NCI-H1048 (cell line): ENCODE results near the gene ARHGAP6.
A peak's percentile ranks its signal among the peaks of the same experiment; 100 is the strongest.

Source experiments
- DNase-seq: peaks from one replicate; lab custom pipeline; 2025; lab: John Stamatoyannopoulos, UW

The ARHGAP6 gene

GRCh38 chrX:11575332-11575731 is 90.4 kb downstream of the ARHGAP6 start:
- DNase-seq = no peak

GRCh38 chrX:11567528-11568220 is 98.0 kb downstream of the ARHGAP6 start:
- no peak for DNase-seq

DNA sequence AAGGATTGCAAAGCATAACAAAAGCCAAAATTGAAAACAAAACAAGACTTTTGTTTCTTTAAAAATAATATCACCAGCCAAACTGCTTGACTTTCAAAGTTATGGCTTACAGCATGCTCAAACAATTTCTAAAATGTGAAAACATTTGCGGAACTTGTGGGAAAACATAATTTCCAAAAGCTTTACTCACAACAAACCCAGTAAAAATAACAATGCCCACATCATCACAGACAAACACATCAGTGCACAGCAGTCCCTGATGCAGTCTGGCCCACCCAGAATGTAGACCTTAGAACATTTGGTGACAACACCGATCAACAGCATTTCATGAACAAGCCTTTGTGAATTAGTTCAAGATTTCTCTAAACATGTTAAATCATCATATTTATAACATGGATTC is 98.9 kb downstream of the ARHGAP6 start:
- DNase-seq = no peak

DNA sequence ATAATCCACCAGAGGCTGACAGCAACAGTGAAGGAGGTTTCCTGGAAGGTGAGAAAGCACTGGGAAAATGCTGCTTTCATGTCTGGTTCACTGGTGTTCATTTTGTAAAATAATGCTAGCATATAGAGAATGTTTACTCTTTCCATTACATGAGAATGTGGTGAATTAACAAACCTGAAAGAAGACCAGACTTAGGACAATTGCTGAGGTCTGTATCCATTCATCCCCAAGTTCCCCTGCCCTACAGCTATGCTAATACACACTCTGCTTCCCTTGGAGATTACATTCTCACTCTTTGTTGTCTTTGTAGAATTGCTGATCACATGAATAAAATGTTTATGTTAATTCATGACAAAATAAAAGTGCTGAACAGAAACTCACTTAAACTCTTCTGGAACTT is 99.5 kb downstream of the ARHGAP6 start:
- no peak for DNase-seq

GRCh38 chrX:11564546-11564945 is 101.2 kb downstream of the ARHGAP6 start:
- no peak for DNase-seq

DNA sequence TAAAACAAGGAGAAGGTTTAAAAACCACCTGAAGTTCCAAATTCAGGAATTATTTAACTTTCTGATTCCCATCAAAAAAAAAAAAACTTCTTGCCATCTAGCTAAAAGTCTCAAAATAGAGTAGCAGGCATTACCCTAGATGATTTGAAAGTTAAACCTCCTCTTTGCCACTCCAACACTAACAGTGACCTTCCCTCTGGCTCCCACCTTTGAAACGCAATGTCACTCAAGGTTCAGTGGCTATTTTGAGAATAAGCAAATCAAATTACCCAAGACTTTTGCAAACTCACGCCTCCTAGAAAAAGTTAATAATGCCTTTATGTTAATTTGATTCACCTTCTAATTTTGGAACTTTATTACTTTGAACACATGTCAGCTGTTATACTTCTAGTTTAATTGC is 103.2 kb downstream of the ARHGAP6 start:
- DNase-seq = no peak

DNA sequence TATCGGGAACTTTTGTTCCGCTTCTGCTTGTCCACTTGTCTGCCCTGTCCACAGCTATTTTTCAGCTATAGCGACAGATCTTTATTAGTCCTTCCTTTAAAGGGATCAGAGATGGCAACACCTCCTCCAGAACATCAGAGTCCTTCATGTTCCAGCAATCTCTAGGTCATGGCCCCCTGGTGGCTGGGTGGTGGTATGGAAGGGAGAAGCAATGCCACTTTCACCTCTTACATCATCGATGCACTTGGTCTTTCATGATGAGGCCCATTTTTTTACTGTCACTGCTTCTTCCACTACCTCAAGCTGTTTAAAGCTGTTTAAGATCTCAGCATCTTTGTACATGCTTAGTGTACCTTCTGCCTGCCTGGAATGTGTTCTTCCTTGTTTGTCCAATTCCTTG is 106.7 kb downstream of the ARHGAP6 start:
- DNase-seq = no peak

- no peak for DNase-seq
Observed at GRCh38 chrX:11557120-11557519, 108.6 kb downstream of the ARHGAP6 start.

- DNase-seq = no peak
Observed at GRCh38 chrX:11555759-11556158, 110.0 kb downstream of the ARHGAP6 start.

DNA sequence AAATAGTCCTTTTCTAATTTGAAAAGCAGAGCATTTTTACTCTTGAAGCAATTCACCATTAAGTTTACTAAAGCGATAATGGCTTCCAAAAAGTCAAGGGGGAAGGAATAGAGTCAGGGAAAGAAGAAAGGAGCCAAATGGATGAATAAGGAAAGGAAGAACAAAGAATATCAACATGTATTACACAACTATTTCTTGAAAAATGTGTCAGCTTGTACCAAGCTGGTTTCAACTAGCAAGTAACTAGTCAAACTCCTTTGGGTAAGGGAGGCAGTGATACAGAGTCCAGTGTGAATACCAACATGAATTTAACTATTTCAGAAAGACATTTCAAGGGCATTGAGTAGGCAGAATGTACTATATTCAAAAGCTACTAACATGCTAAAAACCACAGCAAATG is 112.1 kb downstream of the ARHGAP6 start:
- no peak for DNase-seq

DNA sequence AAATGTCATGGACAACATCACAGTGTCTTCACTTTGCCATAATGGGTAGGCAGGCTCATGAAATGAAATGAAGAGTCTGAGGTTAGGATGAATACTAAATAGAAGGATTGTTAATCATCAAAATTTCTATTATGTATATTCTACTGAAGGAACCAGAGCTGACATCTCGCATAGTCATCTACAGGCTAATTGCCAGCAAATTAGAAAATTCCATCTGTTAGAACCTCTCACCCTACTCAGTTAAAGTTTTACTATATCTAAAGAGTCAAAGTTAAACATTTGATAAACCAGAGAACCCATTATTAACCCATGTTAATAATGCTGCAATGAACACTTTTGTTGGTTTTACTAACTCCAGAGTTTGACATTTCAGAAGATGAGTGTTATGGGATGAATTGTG is 114.6 kb downstream of the ARHGAP6 start:
- DNase-seq = no peak

DNA sequence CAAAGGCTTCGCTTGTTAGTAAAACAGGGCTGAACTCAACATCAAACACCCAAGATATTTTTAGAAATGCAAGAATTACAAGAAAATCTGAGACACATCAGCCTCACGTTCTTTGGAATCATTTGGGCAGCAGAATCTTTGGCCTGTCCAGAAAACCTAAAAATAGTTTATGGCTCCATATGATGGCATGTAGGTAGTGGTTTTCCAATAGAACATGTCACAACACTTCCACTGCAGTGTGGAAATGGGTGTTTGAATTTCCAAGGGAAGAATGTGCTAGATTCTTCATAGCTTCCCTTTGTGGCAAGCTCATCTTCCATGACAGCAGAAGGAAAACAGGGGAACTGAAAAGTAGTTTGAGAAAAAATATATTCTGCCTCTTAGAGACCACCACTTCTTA is 118.8 kb downstream of the ARHGAP6 start:
- no peak for DNase-seq

- no peak for DNase-seq
Observed at GRCh38 chrX:11543249-11543648, 122.5 kb downstream of the ARHGAP6 start.

DNA sequence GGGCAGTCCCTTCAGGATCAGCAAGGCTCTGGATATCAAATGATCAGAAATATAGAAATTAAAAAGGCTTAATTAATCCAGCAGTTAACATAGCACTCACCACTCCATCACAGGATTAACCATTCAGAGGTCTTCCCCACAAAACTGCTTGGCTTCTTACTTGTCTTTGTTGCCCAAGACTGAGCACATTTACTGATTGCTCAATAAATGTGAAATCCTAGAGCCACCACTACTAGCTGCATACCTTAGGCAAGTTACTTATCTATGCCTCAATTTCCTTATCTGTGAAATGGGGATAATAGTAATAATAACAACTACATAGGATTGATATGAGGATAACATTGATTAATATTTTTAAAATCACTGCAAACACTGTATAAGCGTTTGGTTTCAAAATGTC is 124.2 kb downstream of the ARHGAP6 start:
- DNase-seq = no peak

GRCh38 chrX:11540532-11541377 is 125.0 kb downstream of the ARHGAP6 start:
- no peak for DNase-seq

DNA sequence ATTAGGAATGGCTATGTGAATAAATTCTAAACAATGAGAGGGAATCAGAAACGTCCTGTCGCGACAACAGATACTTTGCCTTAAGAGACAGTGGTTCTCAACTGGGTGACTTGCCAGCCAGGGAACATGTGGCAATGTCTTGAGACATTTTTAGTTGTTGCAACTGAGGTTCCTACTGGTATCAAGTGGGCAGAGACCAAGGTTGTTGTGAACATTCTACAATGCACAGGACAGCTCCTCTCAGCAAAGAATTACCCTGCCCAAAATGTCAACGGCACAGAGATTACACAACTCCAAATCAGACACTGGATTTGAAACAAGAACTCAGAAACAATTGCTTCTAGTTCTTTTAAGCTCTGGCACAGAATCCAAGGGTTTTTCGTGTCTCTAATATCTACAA is 128.6 kb downstream of the ARHGAP6 start:
- DNase-seq = no peak

- no peak for DNase-seq
Observed at GRCh38 chrX:11535156-11535919, 130.4 kb downstream of the ARHGAP6 start.

GRCh38 chrX:11533199-11533651 is 132.5 kb downstream of the ARHGAP6 start:
- peak; percentile 59 for DNase-seq

DNA sequence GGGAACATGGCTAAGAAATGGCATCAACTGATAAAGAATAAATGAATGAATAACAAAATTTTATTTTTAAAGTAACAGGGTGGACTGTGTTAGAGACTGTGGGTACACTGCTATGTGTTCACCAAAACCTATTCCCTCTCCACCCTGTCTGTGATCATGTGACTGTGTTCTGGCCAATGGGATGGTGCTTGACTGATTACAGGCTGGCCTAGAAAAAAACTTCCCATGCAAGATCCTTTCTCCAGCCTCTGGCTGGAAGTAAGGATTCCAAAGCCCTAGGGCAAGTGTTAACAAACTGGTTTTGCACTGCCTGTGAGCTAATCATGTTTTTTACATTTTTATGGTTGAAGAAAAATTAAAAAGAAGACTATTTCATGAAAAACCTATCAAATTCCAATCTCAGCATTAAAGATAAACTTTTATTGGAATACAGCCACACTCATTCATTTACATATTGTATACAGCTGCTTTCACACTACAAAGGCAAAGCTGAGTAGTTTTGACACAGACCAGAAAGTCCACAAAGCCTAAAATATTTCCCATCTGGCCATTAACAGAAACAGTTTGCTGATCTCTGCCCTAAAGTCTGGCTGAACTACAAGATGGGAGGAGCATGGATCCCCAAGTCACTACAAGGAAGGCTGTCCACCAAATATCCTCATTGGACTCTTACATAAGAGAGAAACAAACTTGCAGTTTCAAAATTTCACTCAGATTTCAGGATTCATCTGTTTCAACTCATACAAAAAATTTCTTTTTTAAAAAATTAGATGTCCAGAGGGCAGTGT is 133.2 kb downstream of the ARHGAP6 start:
- DNase-seq = no peak

DNA sequence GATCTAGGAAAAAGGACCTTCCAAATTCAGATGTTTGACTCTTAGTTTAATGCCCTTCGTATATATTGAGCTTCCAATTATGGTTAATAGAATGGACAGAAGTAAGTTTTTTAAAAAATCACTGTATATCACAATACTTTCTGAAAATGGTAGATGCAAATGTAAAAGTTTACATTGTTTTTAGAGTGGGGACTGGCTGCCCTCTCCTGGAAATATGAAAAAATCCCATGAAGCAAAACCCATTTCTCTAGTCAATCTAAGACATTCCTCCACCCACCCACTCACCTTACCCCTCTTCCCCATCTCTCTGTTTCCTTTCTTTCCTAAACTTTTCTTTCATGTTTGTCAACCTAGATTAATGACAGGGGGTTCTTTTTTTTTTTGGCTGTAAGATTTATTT is 134.5 kb downstream of the ARHGAP6 start:
- DNase-seq = no peak

DNA sequence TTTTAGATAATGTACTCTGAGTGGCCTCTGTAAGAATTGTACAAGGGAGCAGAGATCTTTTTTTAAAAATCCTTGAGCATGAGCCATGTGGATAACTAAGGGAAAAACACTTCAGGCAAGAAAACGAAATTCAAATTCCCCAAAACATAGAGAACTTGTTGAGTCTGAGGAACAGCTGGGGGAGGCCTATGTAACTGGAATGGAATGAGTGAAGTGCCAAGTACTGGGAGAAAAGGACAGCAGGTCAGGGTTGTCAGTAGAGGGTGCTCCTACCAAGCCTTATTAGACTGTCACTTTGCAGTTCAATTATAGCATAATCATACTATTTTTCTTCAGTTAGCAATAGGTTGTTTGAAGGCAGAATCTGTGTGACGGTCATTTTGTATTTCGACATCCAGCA is 135.1 kb downstream of the ARHGAP6 start:
- DNase-seq = no peak

GRCh38 chrX:11528623-11529022 is 137.1 kb downstream of the ARHGAP6 start:
- no peak for DNase-seq
